ENCODE data around the gene SPRR5.

Gene SPRR5

DNA sequence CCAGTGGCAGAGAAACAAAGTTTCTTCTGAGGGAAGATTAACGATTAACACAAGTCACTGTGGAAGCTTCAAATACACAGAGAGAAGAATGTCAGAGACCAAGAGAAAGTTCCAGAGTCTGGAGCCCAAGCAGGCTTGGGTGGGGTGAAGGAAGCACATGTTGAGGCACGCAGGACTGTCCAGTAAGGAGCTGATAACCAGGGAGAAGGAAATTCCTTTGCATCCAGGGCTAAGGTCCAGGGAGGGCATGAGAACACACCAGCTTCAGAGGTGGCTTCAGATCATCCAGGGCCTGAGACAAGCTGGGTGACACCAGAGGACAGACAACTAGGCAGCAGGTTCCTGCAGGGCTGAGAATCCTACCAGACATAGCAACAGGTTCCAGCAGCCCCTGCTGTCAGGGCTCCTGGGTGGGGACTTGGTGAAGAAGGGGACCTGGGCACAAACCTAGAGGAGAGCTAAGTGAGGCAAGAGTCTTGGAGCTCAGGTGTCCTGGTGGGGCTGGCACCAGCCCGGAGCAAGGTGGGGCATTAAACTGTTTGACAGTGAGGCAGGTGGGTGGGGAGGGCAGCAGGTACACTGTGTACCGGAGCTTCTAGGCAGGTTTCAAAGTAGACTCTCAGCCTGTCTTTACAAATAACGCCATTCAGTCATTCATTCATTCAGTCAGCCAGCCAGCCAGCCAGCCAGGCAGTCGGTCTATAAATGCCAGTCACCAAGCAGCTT, 34.3 kb downstream of the SPRR5 start:
- no peak for DNase-seq (ENCODE audit: low read depth in 1 of 2, low spot score in 1 of 2)

DNA sequence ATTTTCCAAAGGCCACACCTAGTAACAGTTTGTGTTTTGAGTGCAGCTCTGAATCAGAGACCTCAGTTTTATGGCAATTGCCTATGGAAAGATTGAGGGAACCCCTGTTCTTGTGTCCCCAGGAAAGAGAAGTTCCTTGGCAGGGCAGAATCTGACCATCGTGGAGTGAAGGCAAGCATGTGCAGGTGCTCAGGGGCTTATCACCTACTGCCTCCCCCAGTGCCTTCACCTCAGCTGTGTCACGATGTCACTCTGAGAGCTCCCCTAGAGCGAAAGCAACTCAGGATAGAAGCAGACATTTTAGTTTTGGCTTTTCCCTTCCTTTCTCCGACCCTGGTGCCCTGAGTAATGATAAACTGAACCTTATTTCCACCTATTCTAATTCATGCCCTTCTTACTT, 35.1 kb downstream of the SPRR5 start:
- DNase-seq (ENCODE audit: low read depth in 1 of 2, low spot score in 1 of 2): no peak

DNA sequence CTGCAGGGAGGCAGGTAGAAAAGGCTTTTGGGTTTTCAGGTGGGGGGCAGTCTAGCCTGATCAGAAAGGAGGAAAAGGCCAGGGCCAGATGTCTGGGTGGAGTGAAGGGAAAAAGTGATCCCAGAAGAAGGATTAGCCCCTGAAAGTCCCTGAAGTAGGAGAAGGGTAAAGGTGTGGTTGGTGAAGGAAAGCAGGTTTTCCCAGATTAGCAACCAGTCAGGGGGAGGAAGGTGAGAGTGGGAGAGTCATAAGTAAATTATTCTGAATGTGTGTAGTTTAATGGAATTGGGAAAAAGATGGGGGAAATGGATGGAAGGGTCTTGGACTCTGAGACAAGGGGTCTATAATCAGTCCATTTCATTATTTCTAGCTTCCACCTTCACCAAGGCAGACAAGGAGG, 36.2 kb downstream of the SPRR5 start:
- no peak for DNase-seq (ENCODE audit: low read depth in 1 of 2, low spot score in 1 of 2)

DNA sequence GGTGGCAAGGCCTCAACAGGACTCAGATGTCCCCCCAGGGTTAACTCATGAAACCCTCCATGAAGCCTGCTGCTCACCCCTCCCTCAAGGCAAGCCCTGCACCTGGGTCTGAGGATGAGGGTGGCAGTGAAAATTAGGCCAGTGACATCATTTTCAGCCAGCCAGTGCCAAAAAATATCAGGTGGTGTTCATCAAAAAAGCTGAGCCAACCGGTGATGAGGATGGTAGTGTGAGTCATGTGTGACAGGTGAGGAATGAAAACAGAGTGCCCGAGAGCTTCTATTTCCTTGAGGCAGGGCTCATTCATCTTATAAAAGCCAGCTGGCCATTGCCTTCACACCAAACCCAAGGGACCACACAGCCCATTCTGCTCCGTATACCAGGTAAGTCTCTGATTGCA, 36.7 kb downstream of the SPRR5 start, which contains the start of gene SPRR1A:
Gene SPRR1A, plus strand, starts transcription at position 339 of the 400 bp plus-strand sequence. CDS start 1,150 bp downstream, outside the sequence.
- DNase-seq (ENCODE audit: low read depth in 1 of 2, low spot score in 1 of 2): no peak

DNA sequence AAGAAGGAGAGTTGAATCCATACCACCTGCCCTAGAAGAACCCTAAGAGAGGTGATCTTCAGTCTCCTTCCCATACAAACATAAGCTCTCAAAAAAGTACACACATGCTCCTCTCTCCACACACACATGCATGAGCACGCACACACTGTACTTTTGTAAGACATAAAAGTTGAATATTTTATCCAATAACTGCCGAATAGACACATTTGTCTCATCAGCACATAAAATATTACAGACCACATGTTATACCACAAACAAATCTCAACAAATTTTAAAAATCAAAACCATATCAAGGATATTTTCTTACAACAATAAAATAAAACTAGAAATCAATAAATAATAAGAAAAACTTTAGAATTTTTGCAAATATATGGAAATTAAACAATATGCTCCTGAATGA, 39.6 kb downstream of the SPRR5 start:
- DNase-seq (ENCODE audit: low read depth in 1 of 2, low spot score in 1 of 2): no peak

DNA sequence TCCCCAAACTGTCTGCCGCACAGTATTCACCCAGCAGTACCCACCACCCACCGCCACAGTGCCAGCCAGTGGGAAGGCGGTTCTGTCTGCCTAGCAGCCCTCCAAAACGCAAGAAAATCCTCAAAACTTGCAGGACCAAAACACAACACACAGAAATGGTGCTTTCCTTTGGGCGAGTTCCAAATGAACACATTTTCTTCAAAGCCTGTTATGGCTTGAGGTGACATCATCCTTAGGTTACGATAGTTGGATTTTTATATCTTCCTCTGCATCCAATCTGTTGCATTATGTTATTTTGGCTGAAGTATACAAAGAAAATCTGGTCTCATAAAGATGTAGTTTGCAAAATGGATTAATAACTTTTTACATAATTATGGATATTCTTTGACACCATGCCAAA, 46.2 kb downstream of the SPRR5 start:
- DNase-seq (ENCODE audit: low read depth in 1 of 2, low spot score in 1 of 2): no peak

DNA sequence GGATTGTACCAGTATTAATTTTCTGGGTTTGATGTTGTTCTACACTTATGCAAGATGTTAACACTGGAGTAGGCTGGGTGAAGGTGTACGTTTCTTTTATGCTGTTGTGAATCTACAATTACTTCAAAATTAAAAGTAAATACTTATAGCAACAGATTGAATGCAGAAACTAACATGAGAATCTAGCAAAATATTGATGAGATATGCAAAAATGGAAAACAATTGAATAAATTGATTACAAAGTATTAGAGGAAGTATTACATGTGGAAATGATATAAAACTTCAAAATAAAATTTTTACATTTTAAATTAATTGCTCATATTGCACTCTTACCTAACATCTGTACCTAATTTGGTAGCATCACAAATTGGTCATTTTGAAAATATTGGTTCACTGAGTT, 48.8 kb downstream of the SPRR5 start:
- no peak for DNase-seq (ENCODE audit: low read depth in 1 of 2, low spot score in 1 of 2)

DNA sequence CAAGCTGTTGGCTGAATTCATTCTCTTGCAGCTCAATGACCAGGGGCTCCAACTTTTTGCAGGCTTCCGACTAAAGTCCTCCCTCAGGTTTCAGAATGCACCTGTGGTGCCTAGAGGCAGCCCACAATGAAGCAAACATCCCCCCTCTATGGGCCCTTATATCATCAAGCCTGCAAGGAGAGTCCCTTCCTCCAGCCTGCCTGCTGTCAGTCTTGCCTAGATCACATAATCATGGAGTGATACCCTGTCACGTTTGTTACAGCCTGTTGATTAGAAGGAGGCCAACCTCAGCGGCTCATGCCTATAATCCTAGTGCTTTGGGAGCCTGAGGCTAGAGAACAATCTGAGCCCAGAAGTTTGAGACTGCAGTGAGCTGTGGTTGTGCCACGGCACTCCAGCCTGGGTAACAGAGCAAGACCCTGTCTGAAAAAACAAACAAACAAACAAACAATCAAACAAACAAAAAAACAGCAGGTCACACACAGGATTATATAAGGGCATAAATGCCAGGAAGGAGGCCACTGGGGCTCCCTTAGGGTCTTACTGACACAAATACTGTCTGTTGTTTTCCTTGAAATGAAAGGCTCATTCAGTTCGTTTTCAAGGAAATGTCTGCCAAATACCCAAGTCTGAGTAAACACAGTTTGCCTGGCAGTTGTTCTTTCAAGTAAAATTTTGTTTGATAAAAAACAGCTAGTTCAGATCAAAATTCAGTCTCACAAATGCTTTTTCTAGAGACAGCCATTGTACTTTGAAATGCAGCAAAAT, 49.8 kb downstream of the SPRR5 start:
- DNase-seq (ENCODE audit: low read depth in 1 of 2, low spot score in 1 of 2): no peak

DNA sequence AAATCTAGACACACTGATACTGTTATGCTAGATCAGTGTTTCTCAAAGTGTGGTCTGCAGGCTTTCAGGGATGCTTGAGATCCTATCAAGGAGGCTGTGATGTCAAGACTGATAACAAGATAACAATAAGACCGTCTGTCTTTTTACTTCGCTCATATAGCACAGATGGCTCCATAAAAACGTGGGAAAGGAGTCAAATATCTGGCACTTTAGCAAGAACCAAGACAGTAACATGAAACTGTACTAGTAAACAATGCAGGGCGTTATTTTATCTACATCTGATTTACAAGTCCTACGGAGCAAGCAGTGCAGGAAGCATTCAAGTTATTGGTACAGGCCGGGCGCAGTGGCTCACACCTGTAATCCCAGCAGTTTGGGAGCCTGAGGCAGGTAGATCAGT, 50.9 kb downstream of the SPRR5 start:
- DNase-seq (ENCODE audit: low read depth in 1 of 2, low spot score in 1 of 2): no peak

DNA sequence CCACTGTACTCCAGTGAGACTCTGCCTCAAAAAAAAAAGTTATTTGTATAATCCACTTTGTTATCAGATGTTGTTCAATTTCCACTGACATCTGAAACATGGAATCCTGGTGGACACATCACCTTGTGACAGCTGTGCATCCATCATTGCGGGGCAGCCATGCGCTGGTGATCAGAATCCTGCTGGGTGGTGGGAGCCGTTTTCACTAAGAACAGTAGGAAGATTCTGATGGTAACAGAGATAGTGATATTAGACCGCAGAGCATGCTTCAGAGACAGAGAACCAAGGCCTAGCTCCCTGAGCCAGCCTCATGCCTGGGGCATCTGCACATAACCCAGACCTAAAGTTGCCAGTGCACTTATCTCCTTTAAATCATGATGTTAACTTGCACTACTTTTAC, 51.5 kb downstream of the SPRR5 start:
- DNase-seq (ENCODE audit: low read depth in 1 of 2, low spot score in 1 of 2): no peak

All from stimulated activated CD4-positive, alpha-beta T cell treated with anti-CD3 and anti-CD28 coated beads, Interleukin-15, amount 100 ng/mL, for 1 hour (primary cell).